Skin epidermis (tissue), 12 donors: ENCODE data around the gene HIC2.
"Not testable (repeated sequence)": the region's sequence is repeated elsewhere in the genome, so short reads cannot be mapped to it uniquely, and the experiment has no call there.

Experiments
- H3K27ac ChIP-seq, 21 experiments: fragments of 200-600 bp; sonication (generic) in 11 of 21; one replicate each; pipeline ENCODE4 v1.5.0; 2020; ENCODE audit warnings: mild to moderate bottlenecking in 3 of 21, inconsistent platforms in 2 of 21, moderate library complexity in 2 of 21
- H3K4me3 ChIP-seq, 7 experiments: fragments of 200-600 bp; sonication (generic) in 2 of 7; one replicate each; pipeline ENCODE4 v1.5.0; 2020; ENCODE audit warnings: inconsistent platforms in 2 of 7, mild to moderate bottlenecking in 2 of 7, moderate library complexity in 1 of 7

HIC2 gene

DNA sequence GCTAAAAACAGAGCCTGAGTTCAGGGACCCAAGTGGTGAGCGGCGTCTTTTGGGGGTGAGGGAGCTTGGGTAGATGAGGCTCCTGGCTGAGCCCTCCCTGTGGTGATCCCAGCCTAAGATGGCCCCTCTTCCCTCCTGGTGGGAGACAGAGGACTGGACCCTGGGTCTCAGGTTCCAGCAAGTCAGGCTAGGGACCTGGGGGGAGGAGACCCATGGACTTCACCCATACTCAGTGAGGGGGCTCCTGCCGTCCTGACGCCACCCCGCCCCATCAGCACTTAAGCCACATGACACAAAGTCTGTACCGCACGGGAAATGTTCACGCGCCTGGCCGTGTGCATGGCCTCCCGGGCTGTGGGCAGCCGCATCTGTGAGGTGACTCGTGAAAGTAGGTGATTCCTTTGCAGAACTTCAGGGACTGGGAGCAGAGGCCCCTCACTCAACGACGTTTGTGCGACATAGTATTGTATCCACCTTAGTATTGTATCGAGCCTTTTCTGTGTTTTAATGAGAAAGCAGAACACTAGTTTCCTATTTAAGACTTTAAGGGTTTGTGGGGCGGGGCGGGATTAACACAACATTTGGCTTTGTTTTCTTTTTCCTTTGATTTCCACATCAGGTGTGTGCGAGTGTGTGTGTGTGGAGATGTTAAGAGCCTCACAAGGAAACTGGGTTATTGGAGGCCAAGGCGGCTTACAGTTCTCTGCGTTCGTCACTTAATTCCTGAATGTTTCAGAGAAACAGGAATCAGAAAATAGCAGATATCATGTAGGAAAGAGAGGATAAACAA is 31.7 kb downstream of the HIC2 start:
- Histone ChIP-seq H3K4me3 (no peak overlapping the region), H3K27ac (no peak overlapping the region)

DNA sequence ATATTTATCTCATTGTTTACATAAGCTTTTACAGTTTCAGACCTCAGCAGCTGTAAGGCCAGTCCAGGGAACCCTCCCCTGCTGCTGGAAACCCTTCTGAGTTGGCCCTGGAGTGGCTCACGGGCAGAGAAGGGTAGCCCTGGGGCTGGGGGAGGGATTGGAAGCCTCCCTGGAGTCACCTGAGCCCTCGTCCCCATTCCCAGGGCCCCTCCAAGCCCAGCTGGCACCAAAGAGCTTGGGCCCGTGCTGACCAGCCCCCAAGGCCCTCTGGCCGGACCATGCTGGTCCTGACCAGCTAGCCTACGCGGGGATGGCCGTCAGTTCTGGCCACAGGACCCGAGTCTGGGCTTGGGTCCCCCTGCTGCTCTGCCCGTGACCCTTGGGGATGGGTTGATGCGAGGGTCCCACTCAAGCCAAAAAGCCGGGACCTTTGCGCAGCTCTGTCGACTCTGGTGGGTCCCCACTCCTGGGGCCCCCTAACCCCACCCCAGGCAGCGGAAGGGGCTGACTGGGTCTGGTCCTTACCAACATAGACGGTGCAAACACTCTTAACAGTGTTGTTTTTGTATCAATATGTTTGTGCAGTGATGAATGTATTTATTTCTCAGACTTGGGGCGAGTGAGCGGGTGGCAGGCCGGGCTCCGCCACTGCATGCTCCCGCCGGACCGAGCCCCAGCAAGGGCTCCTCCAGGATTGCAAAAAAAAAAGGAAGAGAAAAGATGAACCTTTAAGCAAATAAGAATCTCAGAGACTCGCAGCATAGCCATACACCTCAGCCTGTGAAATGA is 32.6 kb downstream of the HIC2 start:
- Histone ChIP-seq H3K27ac (no peak overlapping the region), H3K4me3 (no peak overlapping the region)

DNA sequence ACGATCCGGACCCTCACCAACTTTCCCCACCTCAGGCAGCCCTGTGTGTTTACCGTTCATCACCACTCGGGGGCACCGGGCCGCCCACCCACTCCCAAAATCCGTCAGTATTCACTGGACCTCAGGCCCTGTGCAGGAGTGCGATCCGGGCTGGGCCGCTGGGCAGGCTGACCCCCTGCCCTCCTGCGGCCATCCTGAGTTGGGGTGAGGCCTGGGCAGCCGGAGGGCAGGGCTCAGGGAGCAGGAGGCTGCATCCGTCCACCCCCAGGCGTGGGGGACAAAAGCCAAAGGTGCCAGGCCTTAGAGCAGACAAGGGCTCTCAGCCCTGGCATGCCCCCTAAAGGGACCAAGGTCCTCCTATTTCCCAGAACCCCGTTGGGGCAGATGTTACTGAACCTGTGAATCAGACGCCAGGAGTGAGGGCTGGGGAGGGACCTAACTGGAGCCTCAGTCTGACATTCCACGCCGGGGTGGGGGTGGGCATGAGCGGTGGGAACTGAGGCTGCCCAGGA is 33.2 kb downstream of the HIC2 start:
- no peak overlapping the region for H3K27ac ChIP-seq
- no peak overlapping the region for H3K4me3 ChIP-seq

DNA sequence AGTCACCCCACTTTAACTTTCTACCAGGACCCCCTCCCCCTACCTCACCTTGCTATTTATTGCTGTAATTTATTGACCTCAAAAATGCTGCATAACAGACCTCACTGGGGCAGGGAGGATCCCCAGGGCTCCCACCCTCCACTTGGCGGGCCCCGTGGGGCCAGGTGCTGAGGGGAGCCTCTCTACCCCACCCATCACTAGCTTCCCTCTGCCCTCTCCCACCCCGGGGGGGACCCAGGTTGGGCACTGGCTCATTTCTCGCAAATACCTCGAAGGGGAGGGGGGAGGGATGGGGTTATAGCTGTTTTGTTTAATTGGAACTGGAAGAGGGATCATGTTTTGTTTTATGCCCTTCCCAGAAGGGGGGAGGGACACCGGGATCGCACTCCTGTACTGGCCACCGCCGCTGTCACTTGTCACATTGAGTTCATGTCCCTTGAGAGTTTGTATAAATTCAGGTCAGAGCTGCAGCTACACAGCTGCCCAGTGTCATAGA is 33.7 kb downstream of the HIC2 start:
- Histone ChIP-seq H3K27ac (no peak overlapping the region), H3K4me3 (no peak overlapping the region)

DNA sequence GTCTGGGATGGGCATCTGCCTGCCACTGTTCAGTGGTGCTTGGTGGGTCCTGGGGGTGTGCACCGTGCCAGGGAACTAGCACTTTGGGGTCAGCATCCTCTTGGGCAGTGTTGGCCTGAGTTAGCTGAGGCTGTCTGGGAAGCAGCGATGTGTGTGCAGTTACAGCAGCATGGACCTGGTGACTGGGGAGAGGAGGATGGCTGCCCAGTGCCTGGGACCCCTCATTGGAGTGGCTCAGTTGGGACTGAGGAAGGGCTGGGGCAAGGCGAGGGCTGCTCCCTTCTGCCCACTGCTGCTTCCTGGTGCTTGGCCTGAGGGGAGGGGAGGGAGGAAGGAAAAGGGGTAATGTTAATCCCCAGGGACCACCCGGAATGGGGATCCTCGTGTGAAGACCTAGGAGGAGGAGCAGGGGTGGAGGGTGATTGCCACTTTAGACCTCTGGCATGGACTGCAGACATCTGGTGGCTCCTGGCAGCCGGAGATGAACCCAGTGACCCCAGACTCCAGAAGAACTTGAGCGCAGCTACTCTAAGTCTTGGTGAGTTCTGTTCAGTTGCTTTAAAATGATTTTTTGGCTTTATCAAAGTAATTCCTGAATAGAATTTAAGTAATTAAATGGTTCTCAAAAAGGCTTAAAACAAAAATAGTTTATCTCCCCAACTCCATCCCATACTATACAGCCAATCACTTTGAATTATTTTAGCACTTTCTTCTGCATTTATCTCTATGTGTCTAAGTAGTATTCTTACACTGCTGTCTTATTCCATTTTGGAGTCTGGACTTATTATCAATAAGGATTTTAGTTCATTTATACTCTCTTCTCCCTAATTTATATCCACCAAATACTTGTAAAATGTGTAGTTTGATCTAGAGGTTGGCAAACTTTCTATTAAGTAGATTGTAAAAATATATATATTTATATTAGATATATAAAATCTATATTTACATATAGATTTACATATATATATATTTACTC is 34.7 kb downstream of the HIC2 start:
- no peak overlapping the region for H3K27ac ChIP-seq
- no peak overlapping the region for H3K4me3 ChIP-seq

DNA sequence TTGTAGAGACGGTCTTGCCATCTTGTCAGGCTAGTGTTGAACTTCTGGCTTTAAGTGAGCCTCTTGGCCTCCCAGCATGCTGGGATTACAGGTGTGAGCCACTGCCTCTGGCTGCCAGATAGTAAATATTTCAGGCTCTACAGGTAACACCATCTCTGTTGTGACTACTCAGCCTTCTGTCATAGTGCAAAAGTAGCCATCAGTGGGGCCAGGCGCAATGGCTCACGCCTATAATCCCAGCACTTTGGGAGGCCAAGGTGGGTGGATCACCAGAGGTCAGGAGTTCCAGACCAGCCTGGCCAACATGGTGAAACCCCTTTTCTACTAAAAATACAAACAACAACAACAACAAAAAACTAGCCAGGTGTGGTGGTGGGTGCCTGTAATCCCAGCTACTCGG is 35.5 kb downstream of the HIC2 start:
- not testable (repeated sequence) for H3K27ac ChIP-seq, H3K4me3 ChIP-seq

DNA sequence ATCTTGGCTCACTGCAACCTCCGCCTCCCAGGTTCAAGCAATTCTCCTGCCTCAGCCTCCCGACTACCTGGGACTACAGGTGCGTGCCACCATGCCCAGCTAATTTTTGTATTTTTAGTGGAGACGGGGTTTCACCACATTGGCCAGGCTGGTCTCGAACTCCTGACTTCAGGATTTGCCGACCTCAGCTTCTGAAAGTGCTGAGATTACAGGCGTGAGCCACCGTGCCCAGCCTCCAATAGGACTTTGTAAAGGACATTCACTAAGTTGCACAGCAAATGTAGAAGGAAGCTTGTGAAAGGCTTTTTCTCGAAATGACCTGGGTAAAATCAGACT is 37.8 kb downstream of the HIC2 start:
- H3K27ac ChIP-seq, H3K4me3 ChIP-seq: not testable (repeated sequence)

DNA sequence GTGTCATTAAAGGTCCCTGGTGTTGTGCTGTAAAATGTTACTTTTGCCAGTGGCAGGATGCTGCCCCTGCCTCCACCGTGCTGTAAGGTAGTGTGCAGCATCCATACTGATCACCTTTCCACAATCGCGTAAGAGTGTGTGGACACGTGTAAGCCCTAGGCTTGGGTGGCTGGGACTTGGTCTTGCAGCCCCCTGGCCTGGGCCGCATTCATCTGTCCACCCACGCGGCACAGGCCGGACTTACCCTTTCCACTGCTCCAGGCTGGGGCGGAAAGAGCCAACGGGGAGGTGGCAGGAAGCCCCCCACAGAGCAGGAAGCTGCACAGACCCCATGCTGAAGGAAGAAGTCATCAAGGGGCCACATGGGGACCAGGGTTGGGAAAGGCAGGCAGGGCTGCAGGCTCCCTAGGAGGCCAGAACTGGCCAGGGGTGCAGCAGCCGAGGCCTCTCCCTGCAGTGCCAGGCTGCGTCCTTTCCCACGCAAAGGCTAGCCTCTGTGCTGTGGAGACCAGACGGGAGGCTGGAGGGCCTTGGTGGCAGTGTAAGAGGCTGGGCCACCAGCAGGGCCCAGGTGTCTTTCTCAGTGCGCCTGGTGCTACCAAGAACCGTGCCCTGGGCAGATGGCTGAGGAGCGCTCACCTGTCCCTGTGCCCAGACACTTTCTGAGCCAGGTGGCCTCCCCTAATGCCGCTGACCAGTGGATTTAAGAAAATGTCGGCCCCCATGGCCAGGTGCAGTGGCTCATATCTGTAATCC is 38.3 kb downstream of the HIC2 start:
- Histone ChIP-seq H3K27ac (no peak overlapping the region), H3K4me3 (no peak overlapping the region)

DNA sequence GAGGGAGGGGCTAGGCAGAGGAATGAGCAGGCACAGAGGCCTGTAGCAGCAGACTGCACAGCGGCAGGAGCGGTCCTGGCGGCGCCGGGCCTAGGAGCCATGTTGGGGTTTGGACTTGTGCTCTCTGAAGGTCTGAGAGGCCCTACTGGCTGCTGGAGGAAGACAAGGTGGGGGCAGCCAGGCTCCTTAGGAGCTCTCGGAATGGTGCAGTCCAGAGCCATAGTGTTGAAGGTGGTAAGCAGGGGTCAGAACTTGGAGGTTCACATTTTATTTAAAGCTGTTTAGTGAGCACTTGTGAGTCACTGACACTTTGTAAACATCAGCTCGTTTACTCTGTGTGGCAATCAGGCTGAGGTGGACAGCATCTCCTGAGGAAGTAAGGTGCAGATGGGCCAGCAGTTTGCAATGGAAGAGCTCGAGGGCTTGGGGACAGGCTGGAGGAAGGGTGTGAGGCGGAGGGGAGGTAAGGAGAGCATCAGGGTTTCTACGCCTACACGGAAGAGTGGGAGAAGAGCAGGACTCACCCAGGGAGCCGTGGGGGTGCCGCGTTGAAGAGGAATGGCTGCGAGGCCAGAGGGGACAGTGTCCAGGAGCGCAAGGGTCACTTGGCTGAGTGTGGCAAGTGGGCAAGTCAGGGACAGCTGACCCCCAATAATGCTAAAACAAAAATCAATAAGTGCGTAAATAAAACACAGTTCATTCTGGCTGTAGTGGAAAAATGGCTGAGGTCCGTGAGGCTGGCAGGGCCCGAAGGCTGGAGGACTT is 40.0 kb downstream of the HIC2 start:
- Histone ChIP-seq H3K27ac (no peak overlapping the region), H3K4me3 (no peak overlapping the region)

DNA sequence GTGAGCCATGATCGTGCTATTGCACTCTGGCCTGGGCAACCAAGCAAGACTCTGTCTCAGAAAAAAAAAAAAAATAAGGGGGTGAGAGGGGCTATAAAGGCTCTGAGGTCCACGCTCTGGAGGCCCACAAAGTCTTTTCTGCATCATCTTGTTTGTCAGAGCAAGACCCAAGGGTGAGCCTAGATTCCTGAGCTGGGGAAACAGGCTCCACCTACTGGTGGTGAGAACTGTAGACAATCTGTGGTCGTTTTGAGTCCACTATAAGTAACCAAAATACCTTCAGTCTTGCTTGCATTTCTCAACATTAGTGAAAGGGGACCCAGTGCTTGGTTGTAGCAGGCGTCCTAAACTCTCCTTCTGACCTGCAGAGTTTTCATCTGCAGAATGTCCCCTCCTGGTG is 45.5 kb downstream of the HIC2 start:
- H3K27ac ChIP-seq, H3K4me3 ChIP-seq: not testable (repeated sequence)

DNA sequence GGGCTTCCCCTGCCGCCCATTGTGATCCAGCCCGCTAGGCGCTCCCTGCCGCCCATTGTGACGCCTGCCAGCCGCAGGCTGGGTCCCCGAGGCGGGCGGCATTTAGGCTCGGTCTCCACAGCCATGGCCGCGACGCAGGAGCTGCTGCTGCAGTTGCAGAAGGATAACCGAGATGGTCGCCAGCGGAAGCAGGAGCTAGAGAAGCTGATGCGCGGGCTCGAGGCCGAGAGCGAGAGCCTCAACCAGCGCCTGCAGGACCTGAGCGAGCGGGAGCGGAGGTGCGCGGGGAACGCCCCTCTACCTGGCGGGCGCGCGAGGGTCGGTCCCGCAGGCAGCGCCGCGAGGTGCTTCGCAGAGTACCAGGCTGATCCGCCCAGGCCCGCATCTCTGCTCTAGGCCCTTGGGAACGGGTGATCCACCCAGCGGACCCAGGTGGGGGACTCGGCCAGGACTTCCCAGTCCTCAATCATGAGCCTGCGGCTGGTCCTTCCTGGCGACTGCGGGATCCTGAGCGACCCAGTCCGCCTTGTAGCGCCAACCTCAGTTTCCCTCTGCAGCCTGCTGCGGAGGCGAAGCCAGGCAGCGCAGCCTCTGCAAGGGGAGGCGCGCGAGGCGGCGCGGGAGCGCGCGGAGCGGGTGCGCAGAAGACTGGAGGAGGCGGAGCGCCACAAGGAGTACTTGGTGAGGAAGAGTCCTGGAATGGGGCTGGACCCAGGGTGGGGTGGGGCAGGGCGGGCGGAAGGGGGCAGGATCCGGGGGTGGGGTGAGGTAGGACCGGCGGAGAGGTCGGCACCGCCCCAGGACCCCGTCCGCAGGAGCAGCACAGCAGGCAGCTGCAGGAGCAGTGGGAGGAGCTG is 50.4 kb downstream of the HIC2 start, which contains the start of gene TMEM191C:
TMEM191C (plus strand) TSS at position 51 of the 857 bp plus-strand sequence; CDS start at position 124, 73 bp downstream.
- peak within 1 kb of the TSS; percentile 2 to 42 (median 25) for H3K4me3 ChIP-seq

DNA sequence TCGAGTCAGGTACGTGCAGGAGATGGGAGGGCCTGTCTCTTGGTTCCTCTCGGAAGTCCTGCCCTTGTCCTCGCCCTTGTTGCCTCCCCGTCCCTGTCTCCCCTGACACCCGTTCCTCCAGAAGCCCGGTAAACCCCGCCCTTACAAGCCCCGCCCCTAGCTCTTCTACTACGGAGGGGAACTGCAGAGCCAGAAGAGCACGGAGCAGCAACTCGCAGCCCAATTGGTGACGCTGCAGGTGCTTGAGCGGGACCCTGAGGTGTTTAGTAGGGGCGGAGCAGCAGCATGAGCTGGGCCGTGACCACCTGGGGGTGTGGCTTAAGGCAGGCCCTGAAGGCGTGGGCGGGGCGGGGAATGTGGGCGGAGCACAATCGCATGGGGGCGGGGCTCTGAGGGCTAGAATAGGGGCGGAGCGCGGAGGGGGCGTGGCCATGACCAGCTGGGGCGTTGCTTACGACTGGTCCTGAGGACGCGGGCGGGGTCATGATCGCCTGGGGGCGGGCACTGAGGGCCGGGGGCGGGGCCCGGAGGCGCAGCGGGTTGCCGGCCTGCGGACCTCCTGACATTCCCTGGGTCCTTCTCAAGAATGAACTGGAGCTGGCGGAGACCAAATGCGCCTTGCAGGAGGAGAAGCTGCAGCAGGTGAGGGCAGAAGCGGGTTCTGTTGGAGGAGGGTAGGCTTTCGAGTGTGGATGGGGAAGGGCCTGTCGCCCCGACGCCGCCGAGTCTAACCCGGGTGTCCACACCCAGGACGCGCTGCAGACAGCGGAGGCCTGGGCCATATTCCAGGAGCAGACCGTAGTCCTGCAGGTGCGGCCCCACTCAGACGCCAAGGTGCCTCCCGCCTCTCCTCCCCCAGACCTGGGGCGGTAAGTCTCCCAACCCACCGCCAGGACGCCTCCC is 51.3 kb downstream of the HIC2 start:
- peak overlapping the region in 6 of 21 experiments; percentile 40 to 78 (median 60) for H3K27ac ChIP-seq

More for the DNA sequence above, 50.4 kb downstream of the HIC2 start, which contains the start of gene TMEM191C:
- peak within 1 kb of the TSS in 6 of 21 experiments; percentile 40 to 78 (median 60) for H3K27ac ChIP-seq

DNA sequence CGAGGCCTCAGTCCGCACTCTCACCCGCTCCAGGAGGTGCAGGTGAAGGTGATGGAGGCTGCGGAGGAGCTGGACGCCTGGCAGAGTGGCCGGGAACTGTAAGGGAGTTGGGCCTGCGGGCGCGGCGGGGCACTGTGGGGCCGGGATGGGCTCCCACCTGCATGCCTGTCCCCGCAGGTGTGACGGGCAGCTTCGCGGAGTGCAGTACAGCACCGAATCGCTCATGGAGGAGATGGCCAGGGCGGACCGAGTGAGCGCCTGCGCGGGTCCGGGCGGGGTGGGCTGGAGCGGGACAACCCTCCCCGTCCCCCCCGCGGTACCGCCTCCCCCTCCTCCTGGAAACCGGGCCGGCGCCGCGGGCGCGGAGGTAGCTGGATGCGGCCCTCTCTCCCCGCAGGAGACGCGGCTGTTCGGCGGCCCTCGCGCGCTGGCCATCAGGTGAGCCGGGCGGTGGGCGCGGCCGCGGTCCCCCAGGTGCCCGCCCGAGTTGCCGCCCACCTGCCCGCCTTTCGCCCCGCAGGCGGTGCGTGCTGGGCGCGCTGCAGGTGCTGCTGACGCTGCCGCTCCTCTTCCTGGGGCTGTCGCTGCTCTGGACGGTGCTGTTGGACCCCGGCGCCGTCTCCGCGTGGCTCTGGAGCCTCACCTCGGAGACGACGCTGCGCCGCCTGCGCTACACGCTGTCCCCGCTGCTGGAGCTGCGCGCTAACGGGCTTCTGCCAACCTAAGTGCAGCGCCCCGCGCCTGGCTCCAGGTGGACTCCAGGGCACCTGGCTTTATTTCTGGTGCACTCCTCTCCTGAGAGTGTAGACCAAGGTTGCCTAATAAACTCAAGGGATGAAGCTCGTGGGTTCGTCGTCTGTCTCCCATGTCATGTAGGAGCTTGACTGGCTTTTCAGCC is 52.2 kb downstream of the HIC2 start:
- not testable (repeated sequence) for H3K27ac ChIP-seq, H3K4me3 ChIP-seq

More for the DNA sequence above, 51.3 kb downstream of the HIC2 start:
- peak overlapping the region; percentile 2 to 42 (median 25) for H3K4me3 ChIP-seq

DNA sequence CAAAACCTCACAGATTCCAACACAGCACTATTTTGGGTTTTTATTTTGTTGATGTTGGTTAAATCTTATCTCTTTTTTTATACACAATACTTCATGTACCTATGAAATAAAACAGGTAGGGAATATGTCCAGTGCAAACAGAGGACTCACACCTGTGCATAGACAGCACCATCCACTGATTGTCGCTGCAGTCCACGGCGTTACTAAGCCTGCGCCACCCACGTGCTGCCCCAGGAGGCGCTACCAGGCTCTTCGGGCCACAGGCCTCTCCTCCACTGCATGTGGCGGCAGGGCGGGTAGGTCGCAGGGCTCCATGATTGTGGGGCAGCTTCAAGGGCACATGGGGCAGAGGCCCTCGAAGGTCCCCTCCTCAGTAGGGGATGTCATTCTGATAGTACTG is 55.8 kb downstream of the HIC2 start:
- not testable (repeated sequence) for H3K27ac ChIP-seq, H3K4me3 ChIP-seq

DNA sequence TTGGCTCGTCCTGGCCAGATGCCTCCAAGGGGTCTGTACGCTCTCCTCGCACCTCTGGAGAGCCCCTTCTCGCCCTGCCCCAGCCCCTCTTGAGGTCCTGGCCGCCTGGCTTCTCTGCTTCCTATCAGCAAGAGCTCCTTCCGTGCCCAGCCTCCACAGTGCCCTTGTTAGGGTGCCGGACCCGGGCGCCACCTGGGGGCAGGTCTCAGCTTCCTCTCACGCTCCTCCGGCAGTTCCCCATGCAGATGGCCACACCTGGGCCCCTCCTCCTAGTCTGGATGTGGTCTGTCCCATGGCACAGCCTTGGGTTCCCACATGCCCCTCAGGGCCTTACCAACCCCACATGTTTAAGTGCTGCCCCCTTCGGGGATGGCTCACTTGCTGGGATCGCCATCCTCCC is 56.5 kb downstream of the HIC2 start:
- H3K4me3 ChIP-seq, H3K27ac ChIP-seq: not testable (repeated sequence)
